Adrenal gland (tissue), 5 donors: ENCODE measurements around the gene RBM26.

ENCODE experiments used
- CTCF ChIP-seq, 6 experiments: fragments of 450-650 bp in 4 of 6; fragments of 200-600 bp in 2 of 6; sonication (generic) in 1 of 6; IDR thresholded peaks; 1 replicate in 5 of 6; 2 replicates in 1 of 6; pipeline versions ENCODE4 v1.5.1 to v1.8.0; 2016 to 2021; ENCODE audit warnings: antibody characterized with exemption in 6 of 6, mild to moderate bottlenecking in 2 of 6, moderate library complexity in 1 of 6
- POLR2A ChIP-seq, 2 donors: fragments of 450-650 bp; IDR thresholded peaks; one replicate each; pipeline ENCODE4 v1.6.1; 2017; ENCODE audit warnings: antibody characterized with exemption in 2 of 2, mild to moderate bottlenecking in 2 of 2, moderate library complexity in 1 of 2
- donor health status: DM: no; HTN: no; CAD: no.

- TF ChIP-seq CTCF (IDR thresholded peaks at IDR 0.05), result no peak
- no peak for TF ChIP-seq POLR2A (IDR thresholded peaks at IDR 0.05)
Measured at GRCh38 chr13:79287939-79288795, 117.9 kb downstream of the RBM26 start.
